AG04450 (cell line): ENCODE measurements around the gene GNB5. TPM values are rescaled to one million over a fixed set of nuclear protein-coding genes. Genes with fewer than 3 reads are reported as not detected.
A peak's percentile ranks its signal among the peaks of the same experiment; 100 is the strongest.

Experiments
- CTCF ChIA-PET: fragments of 300-600, 350-600 bp; formaldehyde crosslinking; extraction: SDS; loops from one replicate; lab custom pipeline; 2022; ENCODE audit warnings: antibody characterized with exemption, inconsistent platforms; lab: Charles Lee
- POLR2A ChIA-PET: fragments of 350-600 bp; formaldehyde crosslinking; extraction: SDS; loops from one replicate; lab custom pipeline; 2021; ENCODE audit warnings: antibody characterized with exemption, inconsistent platforms; lab: Yijun Ruan, JAX
- DNase-seq: peaks from one replicate; pipeline ENCODE4 v3.0.0-alpha.2; 2011; ENCODE audit warnings: low read depth, low spot score
- H3K27ac ChIP-seq: one replicate; pipeline ENCODE4 v1.5.1; 2012; ENCODE audit warnings: low read depth, low read length, control low read depth
- H3K27me3 ChIP-seq: one replicate; pipeline ENCODE4 v1.6.0; 2012; ENCODE audit warnings: low read length; ENCODE audit not compliant: control insufficient read depth, insufficient read depth
- H3K4me3 ChIP-seq: 2 replicates; pipeline ENCODE4 v1.5.1; 2011; ENCODE audit warnings: mild to moderate bottlenecking, low read depth, low read length, control low read depth
- H3K9me3 ChIP-seq: 2 replicates; pipeline ENCODE4 v1.5.1; 2012; ENCODE audit warnings: low read length; ENCODE audit not compliant: control insufficient read depth, insufficient read depth
- polyA plus RNA-seq: library from polyadenylated mRNA; depleted of rRNA; stranded (reverse); fragments of >200 nt; gene quantifications from 2 replicates; pipeline ENCODE4 v1.2.3, GENCODE V29; 2011
- TF ChIP-seq, protein P1 (sequence below): IDR thresholded peaks from 2 replicates; pipeline ENCODE4 v1.5.1; 2011; ENCODE audit warnings: low read depth, low read length, control low read depth, inconsistent platforms

Gene GNB5
- polyA plus RNA-seq, 1 experiment, result 43.6 TPM

DNA sequence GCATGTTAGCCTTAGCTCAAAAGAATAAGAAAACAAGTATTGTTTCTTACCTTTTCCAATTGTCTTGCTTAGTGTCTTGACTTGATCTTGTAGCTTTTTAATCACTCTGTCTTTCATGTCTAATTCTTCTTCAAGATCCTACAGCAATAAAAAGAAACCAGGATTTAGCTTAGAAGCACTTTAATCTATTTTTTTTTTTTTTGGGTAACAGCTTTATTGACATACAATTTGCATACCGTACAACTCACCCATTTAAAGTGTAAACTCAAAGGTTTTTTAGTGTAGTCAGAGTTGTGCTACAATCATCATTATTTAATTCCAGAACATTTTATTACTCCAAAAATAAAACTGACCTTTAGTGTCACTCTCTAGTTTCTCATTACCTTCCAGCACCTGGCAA, 23.4 kb upstream of the GNB5 start:
- no peak for DNase-seq
- peaks cover 29% of the 10 kb centered on the region for H3K27me3 ChIP-seq
- no peak overlapping the region for H3K4me3 ChIP-seq
- ChIA-PET CTCF (interaction anchor here (0.7 to 2.6 kb wide), 3 partner anchors 13 to 31 kb away, joined by 3 to 34 read pairs (median 3); no protein-coding TSS in a partner anchor), POLR2A (interaction anchor here (1.7 kb wide), 1 partner anchor 21 kb away, joined by 4 read pairs; no protein-coding TSS in a partner anchor)
- TF ChIP-seq, protein P1, sequence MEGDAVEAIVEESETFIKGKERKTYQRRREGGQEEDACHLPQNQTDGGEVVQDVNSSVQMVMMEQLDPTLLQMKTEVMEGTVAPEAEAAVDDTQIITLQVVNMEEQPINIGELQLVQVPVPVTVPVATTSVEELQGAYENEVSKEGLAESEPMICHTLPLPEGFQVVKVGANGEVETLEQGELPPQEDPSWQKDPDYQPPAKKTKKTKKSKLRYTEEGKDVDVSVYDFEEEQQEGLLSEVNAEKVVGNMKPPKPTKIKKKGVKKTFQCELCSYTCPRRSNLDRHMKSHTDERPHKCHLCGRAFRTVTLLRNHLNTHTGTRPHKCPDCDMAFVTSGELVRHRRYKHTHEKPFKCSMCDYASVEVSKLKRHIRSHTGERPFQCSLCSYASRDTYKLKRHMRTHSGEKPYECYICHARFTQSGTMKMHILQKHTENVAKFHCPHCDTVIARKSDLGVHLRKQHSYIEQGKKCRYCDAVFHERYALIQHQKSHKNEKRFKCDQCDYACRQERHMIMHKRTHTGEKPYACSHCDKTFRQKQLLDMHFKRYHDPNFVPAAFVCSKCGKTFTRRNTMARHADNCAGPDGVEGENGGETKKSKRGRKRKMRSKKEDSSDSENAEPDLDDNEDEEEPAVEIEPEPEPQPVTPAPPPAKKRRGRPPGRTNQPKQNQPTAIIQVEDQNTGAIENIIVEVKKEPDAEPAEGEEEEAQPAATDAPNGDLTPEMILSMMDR, result no peak
- no peaks in the 10 kb centered on the region for H3K9me3 ChIP-seq
- no peak overlapping the region for H3K27ac ChIP-seq

GRCh38 chr15:52213206-52213605, 22.0 kb upstream of the GNB5 start:
- no peak for DNase-seq
- Histone ChIP-seq H3K27me3 (peaks cover 30% of the 10 kb centered on the region), H3K27ac (no peak overlapping the region), H3K4me3 (no peak overlapping the region), H3K9me3 (no peaks in the 10 kb centered on the region)
- ChIA-PET CTCF (interaction anchor here (1.1 to 2.6 kb wide), 2 partner anchors 14 to 29 kb away, joined by 3 to 34 read pairs; no protein-coding TSS in a partner anchor), POLR2A (interaction anchor here (0.6 to 1.7 kb wide), 3 partner anchors 20 to 299 kb away, joined by 3 to 7 read pairs (median 4); no protein-coding TSS in a partner anchor)
- TF ChIP-seq, protein P1, result no peak

- peaks cover 29% of the 10 kb centered on the region for H3K27me3 ChIP-seq
- POLR2A ChIA-PET, result no interaction called here
- DNase-seq, result peak; percentile 43
- H3K9me3 ChIP-seq, result peaks cover 5% of the 10 kb centered on the region; the same call in 1 of the 2 replicates
- no peak overlapping the region for H3K4me3 ChIP-seq
- TF ChIP-seq, protein P1, result peak; percentile 85
- CTCF ChIA-PET, result interaction anchor here (0.6 to 2.0 kb wide), 35 partner anchors 8 to 558 kb away, joined by 3 to 19 read pairs (median 4); partner anchors contain the start of gene LEO1
- H3K27ac ChIP-seq, result no peak overlapping the region
Measured at GRCh38 chr15:52208306-52208946, 17.2 kb upstream of the GNB5 start.

GRCh38 chr15:52207191-52207590, 16.0 kb upstream of the GNB5 start:
- CTCF ChIA-PET, result interaction anchor here (0.7 to 2.0 kb wide), 2 partner anchors 13 to 45 kb away, joined by 4 to 14 read pairs; no protein-coding TSS in a partner anchor
- Histone ChIP-seq H3K27me3 (peaks cover 22% of the 10 kb centered on the region), H3K9me3 (peaks cover 5% of the 10 kb centered on the region; the same call in 1 of the 2 replicates), H3K4me3 (no peak overlapping the region), H3K27ac (no peak overlapping the region)
- DNase-seq, result no peak
- POLR2A ChIA-PET, result no interaction called here
- TF ChIP-seq, protein P1, result no peak

- ChIA-PET POLR2A (no interaction called here), CTCF (interaction anchor here (0.7 to 1.5 kb wide), 2 partner anchors 21 to 44 kb away, joined by 4 read pairs; no protein-coding TSS in a partner anchor)
- peaks cover 15% of the 10 kb centered on the region for H3K27me3 ChIP-seq
- TF ChIP-seq, protein P1, result no peak
- no peak overlapping the region for H3K4me3 ChIP-seq
- H3K27ac ChIP-seq, result no peak overlapping the region
- no peak for DNase-seq
- H3K9me3 ChIP-seq, result peaks cover 5% of the 10 kb centered on the region; the same call in 1 of the 2 replicates
Measured at GRCh38 chr15:52206446-52206845, 15.3 kb upstream of the GNB5 start.
